Measurements from ENCODE around the gene PTGR1.
A peak's percentile ranks its signal among the peaks of the same experiment; 100 is the strongest.
"Not testable (repeated sequence)": the region's sequence is repeated elsewhere in the genome, so short reads cannot be mapped to it uniquely, and the experiment has no call there.

PTGR1 gene

DNA sequence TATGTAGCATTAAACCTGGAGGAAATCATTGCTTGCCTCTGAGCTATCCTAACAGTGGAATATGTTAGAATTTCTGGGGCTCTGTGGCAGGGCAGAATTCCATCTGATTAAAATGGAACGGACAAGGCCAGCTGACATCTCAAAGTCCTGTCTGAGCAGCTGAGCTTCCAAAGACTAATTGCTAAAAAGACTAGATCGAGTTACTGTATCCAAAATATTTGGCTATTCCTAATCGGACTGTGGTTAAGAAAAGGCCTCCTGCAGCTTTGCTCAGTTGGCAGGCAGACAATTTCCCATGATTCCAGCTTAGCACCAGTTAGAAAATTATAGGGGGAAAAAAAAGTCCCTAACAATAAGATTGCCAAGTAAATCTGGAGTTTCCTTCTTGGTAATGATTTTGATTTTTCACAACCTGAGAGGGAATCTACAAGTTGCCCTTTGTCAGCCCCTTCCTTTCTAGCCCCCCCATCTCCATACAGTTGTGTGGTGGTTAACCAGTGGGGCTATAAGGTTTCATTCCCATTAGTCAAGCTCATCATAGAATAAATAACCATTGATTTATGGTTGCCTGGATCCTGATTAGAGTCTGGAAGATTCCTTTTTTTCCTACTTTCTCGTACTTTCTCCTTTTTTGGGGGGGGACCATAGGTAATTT is 26.4 kb downstream of the PTGR1 start:
- Histone ChIP-seq H3K9ac (ENCODE audit: low read length) (no peak overlapping the region), H3K4me3 (ENCODE audit: low read depth in 1 of 2, low read length in 2 of 2) (no peak overlapping the region), H3K27ac (ENCODE audit: low read depth, low read length) (no peak overlapping the region), H3K27me3 (ENCODE audit: control insufficient read depth in 1 of 2, insufficient read depth in 2 of 2, low read length in 2 of 2) (no peaks in the 10 kb centered on the region), H3K4me1 (ENCODE audit: insufficient read depth, low read length) (no peaks in the 10 kb centered on the region), H3K9me3 (ENCODE audit: low read length) (no peaks in the 10 kb centered on the region), H3K36me3 (ENCODE audit: insufficient read depth, low read length) (peaks cover 52% of the 10 kb centered on the region)

DNA sequence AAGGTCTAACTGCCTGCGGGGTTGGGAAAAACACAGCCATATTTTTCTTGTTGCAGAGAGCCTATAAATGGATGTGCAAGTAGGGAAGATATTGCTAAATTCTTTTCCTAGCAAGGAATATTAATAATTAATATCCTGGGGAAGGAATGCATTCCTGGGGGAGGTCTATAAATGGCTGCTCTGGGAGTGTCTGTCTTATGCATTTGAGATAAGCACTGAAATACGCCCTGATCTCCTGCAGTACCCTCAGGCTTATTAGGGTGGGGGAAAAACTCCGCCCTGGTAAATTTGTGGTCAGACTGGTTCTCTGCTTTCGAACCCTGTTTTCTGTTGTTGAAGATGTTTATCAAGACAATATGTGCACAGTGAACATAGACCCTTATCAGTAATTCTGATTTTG is 31.3 kb downstream of the PTGR1 start:
- not testable (repeated sequence) for H3K4me1 ChIP-seq (ENCODE audit: insufficient read depth, low read length); H3K9ac ChIP-seq (ENCODE audit: low read length); H3K4me3 ChIP-seq (ENCODE audit: low read depth in 1 of 2, low read length in 2 of 2); H3K9me3 ChIP-seq (ENCODE audit: low read length); H3K27me3 ChIP-seq (ENCODE audit: control insufficient read depth in 1 of 2, insufficient read depth in 2 of 2, low read length in 2 of 2); H3K27ac ChIP-seq (ENCODE audit: low read depth, low read length)
- peaks cover 44% of the 10 kb centered on the region for H3K36me3 ChIP-seq (ENCODE audit: insufficient read depth, low read length)

DNA sequence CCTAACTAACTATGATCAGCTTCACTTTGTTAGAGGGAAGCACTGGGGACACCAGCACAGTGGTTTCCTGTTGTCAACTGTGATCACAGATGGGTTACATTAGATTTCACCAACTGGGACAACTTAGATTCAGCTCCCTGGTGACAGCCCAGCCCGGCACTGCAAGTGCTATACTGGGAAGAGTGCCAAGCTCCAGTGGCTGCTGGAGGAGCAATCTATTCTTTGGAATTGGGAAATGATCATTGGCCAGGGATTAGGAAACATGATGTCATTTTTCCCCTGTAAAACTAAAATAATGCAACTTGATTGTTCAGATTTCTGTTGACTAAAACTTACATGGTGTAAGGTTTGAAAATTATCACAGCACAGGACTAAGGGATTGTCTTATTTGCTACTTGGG is 33.2 kb downstream of the PTGR1 start:
- Histone ChIP-seq H3K27me3 (ENCODE audit: control insufficient read depth in 1 of 2, insufficient read depth in 2 of 2, low read length in 2 of 2) (no peaks in the 10 kb centered on the region), H3K9ac (ENCODE audit: low read length) (no peak overlapping the region), H3K27ac (ENCODE audit: low read depth, low read length) (no peak overlapping the region), H3K4me1 (ENCODE audit: insufficient read depth, low read length) (no peaks in the 10 kb centered on the region), H3K9me3 (ENCODE audit: low read length) (no peaks in the 10 kb centered on the region), H3K4me3 (ENCODE audit: low read depth in 1 of 2, low read length in 2 of 2) (no peak overlapping the region), H3K36me3 (ENCODE audit: insufficient read depth, low read length) (peaks cover 38% of the 10 kb centered on the region)

DNA sequence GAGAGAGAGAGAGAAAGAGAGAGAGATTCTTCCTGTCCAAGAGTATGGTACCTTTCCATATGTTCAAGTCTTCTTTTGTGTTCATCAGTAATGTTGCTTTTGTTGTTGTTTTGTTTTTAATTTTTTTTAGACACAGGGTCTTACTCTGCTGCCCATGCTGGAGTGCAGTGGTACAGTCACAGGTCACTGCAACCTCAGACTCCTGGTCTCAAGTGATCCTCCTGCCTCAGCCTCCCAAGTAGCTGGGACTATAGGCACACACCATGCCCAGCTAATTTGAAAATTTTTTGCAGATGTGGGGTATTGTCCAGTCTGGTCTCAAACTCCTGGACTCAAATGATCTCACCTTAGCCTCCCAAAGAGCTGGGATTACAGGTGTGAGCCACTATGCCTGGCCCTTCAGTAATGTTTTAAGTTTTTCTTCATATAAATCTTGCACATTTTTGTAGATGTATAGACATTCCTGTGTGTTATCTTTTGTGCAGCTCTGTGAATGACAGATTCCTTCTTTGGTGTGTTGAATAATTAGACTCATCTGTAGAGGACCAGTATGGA is 38.2 kb downstream of the PTGR1 start:
- H3K9me3 ChIP-seq (ENCODE audit: low read length), result no peaks in the 10 kb centered on the region
- H3K4me1 ChIP-seq (ENCODE audit: insufficient read depth, low read length), result no peaks in the 10 kb centered on the region
- H3K9ac ChIP-seq (ENCODE audit: low read length), result no peak overlapping the region
- H3K4me3 ChIP-seq (ENCODE audit: low read depth in 1 of 2, low read length in 2 of 2), result no peak overlapping the region
- H3K36me3 ChIP-seq (ENCODE audit: insufficient read depth, low read length), result peaks cover 9% of the 10 kb centered on the region
- H3K27ac ChIP-seq (ENCODE audit: low read depth, low read length), result no peak overlapping the region
- no peaks in the 10 kb centered on the region for H3K27me3 ChIP-seq (ENCODE audit: control insufficient read depth in 1 of 2, insufficient read depth in 2 of 2, low read length in 2 of 2)

DNA sequence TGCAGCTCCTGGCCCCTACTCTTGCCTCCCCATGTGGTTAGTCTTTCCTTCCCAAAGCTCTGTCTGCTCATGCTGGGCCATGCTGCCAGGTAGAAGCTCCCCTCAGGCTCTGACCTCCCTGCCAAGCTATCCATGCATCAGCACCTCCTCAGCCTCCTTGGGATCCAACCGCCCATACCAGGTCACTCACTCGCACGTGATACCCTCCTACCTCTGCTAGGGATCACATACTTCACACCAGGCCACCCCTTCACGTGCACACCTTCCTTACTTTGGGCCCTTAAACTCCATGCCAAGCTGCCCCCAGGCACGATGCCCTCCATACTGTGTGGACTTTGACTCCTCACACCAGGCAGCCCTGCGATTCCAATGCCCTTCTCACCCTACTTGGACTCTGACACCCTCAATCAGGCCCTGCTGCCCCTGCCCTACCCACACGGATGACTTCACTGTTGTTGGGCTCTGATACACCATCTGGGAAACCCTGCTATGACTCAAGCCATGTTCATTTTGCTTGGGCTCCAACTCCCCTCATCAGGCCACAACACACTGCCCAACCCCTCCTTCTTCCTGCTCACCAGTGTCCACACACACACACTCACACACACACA is 40.3 kb downstream of the PTGR1 start:
- Histone ChIP-seq H3K27me3 (ENCODE audit: control insufficient read depth in 1 of 2, insufficient read depth in 2 of 2, low read length in 2 of 2) (no peaks in the 10 kb centered on the region), H3K9me3 (ENCODE audit: low read length) (peaks cover 5% of the 10 kb centered on the region), H3K9ac (ENCODE audit: low read length) (no peak overlapping the region), H3K27ac (ENCODE audit: low read depth, low read length) (no peak overlapping the region), H3K4me3 (ENCODE audit: low read depth in 1 of 2, low read length in 2 of 2) (no peak overlapping the region), H3K36me3 (ENCODE audit: insufficient read depth, low read length) (peaks cover 9% of the 10 kb centered on the region), H3K4me1 (ENCODE audit: insufficient read depth, low read length) (no peaks in the 10 kb centered on the region)

DNA sequence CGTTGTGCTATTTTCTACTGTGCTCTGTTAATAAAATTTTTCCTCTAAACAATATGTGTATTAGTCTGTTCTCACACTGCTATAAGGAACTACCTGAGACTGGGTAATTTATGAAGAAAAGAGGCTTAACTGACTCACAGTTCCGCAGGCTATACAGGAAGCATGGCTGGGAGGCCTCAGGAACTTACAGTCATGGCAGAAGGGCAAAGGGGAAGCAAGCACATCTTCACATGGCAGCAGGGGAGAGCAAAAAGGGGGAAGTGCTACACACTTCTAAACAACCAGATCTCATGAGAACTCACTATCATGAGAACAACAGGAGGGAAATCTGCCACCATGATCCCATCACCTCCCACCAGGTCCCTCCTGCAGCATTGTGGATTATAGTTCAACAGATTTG is 44.0 kb downstream of the PTGR1 start:
- not testable (repeated sequence) for H3K27me3 ChIP-seq (ENCODE audit: control insufficient read depth in 1 of 2, insufficient read depth in 2 of 2, low read length in 2 of 2); H3K9ac ChIP-seq (ENCODE audit: low read length); H3K4me3 ChIP-seq (ENCODE audit: low read depth in 1 of 2, low read length in 2 of 2); H3K4me1 ChIP-seq (ENCODE audit: insufficient read depth, low read length); H3K36me3 ChIP-seq (ENCODE audit: insufficient read depth, low read length); H3K27ac ChIP-seq (ENCODE audit: low read depth, low read length)
- H3K9me3 ChIP-seq (ENCODE audit: low read length), result peaks cover 15% of the 10 kb centered on the region

DNA sequence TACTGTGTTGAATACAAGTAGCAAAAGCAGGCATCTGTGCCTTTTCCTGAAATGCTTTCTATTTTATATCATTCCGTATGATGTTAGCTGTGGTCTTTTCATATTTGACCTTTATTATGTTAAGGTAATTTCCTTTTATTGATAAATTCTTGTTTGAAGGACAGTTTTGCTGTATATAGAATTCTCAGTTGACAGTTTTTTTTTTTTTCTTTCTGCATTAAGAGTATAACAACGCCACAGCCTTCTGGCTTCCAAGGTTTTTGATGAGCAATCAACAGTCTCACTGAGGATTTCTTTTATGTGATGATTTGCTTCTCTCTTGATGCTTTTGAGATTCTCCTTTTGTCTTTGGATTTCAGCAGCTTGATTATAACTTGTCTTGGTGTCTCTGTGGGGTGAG is 50.8 kb downstream of the PTGR1 start:
- H3K4me1 ChIP-seq (ENCODE audit: insufficient read depth, low read length), result no peaks in the 10 kb centered on the region
- H3K4me3 ChIP-seq (ENCODE audit: low read depth in 1 of 2, low read length in 2 of 2), result no peak overlapping the region
- H3K9me3 ChIP-seq (ENCODE audit: low read length), result peaks cover 40% of the 10 kb centered on the region
- H3K27me3 ChIP-seq (ENCODE audit: control insufficient read depth in 1 of 2, insufficient read depth in 2 of 2, low read length in 2 of 2), result no peaks in the 10 kb centered on the region
- no peak overlapping the region for H3K9ac ChIP-seq (ENCODE audit: low read length)
- H3K27ac ChIP-seq (ENCODE audit: low read depth, low read length), result no peak overlapping the region
- H3K36me3 ChIP-seq (ENCODE audit: insufficient read depth, low read length), result peaks cover 16% of the 10 kb centered on the region

DNA sequence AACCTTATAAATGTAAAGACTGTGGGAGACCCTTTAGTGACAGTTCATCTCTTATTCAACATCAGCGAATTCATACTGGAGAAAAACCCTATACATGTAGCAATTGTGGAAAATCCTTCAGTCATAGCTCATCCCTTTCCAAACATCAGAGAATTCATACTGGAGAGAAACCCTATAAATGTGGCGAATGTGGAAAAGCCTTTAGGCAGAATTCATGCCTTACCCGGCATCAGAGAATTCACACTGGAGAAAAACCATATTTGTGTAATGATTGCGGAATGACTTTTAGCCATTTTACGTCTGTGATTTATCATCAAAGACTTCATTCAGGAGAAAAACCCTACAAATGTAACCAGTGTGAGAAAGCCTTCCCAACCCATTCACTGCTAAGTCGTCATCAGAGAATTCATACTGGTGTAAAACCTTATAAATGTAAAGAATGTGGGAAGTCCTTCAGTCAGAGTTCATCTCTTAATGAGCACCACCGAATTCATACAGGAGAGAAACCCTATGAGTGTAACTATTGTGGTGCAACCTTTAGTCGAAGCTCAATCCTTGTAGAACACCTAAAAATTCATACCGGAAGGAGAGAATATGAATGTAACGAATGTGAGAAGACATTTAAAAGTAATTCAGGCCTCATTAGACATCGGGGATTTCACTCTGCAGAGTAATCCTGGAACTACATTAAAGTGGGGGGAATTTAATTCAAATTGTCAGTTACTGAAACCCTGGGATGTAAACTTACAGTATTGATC is 56.8 kb downstream of the PTGR1 start:
- no peaks in the 10 kb centered on the region for H3K4me1 ChIP-seq (ENCODE audit: insufficient read depth, low read length)
- H3K9ac ChIP-seq (ENCODE audit: low read length), result no peak overlapping the region
- H3K36me3 ChIP-seq (ENCODE audit: insufficient read depth, low read length), result peaks cover 45% of the 10 kb centered on the region
- H3K4me3 ChIP-seq (ENCODE audit: low read depth in 1 of 2, low read length in 2 of 2), result peak overlapping the region in 1 of 2 donors; percentile 15
- H3K27ac ChIP-seq (ENCODE audit: low read depth, low read length), result no peak overlapping the region
- H3K27me3 ChIP-seq (ENCODE audit: control insufficient read depth in 1 of 2, insufficient read depth in 2 of 2, low read length in 2 of 2), result no peaks in the 10 kb centered on the region
- peaks cover 68% of the 10 kb centered on the region for H3K9me3 ChIP-seq (ENCODE audit: low read length)

DNA sequence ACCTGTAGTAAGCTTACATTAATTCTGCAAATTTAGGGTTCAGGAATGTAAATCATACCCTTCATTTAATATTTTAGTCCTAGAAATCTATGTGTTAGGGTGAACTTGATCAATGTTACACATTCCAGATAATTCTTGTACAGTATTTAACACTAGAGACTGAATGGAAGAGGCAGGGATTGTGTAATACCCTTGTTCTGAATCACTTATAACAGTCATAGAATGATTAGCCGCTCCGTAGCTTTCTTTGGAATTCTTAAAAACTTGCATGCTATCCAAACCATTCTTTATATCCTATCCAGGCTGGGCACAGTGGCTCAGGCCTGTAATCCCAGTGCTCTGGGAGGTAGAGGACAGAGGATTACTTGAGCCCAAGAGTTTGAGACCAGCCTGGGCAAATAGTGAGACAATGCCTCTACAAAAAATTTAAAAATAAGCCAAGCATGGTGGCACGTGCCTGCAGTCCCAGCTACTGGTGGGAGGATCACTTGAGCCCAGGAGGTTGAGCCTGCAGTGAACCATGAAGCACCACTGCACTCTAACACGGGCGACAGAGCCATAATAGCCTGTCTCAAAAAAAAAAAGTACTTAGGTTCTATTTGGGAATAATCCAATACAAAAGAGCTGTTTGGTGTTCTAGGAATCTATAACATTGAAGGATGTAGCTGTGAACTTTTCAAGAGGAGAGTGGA is 66.2 kb downstream of the PTGR1 start:
- Histone ChIP-seq H3K27ac (ENCODE audit: low read depth, low read length) (no peak overlapping the region), H3K27me3 (ENCODE audit: control insufficient read depth in 1 of 2, insufficient read depth in 2 of 2, low read length in 2 of 2) (no peaks in the 10 kb centered on the region), H3K9ac (ENCODE audit: low read length) (no peak overlapping the region), H3K4me1 (ENCODE audit: insufficient read depth, low read length) (no peaks in the 10 kb centered on the region), H3K9me3 (ENCODE audit: low read length) (peaks cover 32% of the 10 kb centered on the region), H3K4me3 (ENCODE audit: low read depth in 1 of 2, low read length in 2 of 2) (no peak overlapping the region), H3K36me3 (ENCODE audit: insufficient read depth, low read length) (peaks cover 61% of the 10 kb centered on the region)

DNA sequence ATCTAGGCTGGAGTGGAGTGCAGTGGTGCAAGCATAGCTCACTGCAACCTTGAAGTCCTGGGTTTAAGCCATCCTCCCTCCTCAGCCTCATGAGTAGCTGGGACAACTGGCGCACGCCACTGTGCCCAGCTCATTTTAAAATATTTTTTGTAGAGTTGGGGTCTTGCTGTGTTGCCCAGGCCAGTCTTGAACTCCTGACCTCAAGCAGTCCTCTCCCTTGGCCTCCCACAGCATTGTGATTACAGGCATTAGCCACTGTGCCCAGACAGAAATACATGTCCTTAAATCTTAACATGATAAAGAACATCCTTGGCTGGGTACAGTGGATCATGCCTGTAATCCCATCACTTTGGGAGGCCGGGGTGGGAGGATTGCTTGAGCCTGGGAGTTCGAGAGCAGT is 67.7 kb downstream of the PTGR1 start:
- Histone ChIP-seq H3K4me1 (ENCODE audit: insufficient read depth, low read length) (no peaks in the 10 kb centered on the region), H3K4me3 (ENCODE audit: low read depth in 1 of 2, low read length in 2 of 2) (no peak overlapping the region), H3K9ac (ENCODE audit: low read length) (no peak overlapping the region), H3K27me3 (ENCODE audit: control insufficient read depth in 1 of 2, insufficient read depth in 2 of 2, low read length in 2 of 2) (no peaks in the 10 kb centered on the region), H3K36me3 (ENCODE audit: insufficient read depth, low read length) (peaks cover 55% of the 10 kb centered on the region), H3K27ac (ENCODE audit: low read depth, low read length) (no peak overlapping the region), H3K9me3 (ENCODE audit: low read length) (peaks cover 20% of the 10 kb centered on the region)

DNA sequence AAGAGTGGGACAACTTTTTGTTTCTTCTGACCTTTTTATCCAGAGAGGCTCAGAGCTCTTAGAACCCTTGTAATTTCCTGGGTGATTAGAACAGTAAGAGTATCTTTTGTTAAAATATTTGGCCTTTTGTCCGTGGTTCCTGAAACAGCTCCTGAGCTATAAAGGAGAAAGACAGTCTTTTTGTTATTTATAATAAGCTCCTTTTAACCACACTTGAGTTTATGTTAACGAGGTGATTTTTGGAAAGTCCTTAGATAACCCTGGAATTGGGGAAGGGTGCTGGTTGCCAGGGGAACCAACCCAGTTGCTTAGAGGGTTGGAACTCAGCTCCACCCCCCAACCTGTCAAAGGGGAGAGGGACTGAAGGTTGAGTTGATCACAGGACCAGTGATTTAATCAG is 69.7 kb downstream of the PTGR1 start:
- Histone ChIP-seq H3K27me3 (ENCODE audit: control insufficient read depth in 1 of 2, insufficient read depth in 2 of 2, low read length in 2 of 2) (no peaks in the 10 kb centered on the region), H3K9ac (ENCODE audit: low read length) (no peak overlapping the region), H3K4me3 (ENCODE audit: low read depth in 1 of 2, low read length in 2 of 2) (no peak overlapping the region), H3K36me3 (ENCODE audit: insufficient read depth, low read length) (peaks cover 44% of the 10 kb centered on the region), H3K4me1 (ENCODE audit: insufficient read depth, low read length) (peaks cover 9% of the 10 kb centered on the region), H3K27ac (ENCODE audit: low read depth, low read length) (no peak overlapping the region), H3K9me3 (ENCODE audit: low read length) (peaks cover 16% of the 10 kb centered on the region)

All from muscle layer of colon (tissue), 2 donors.